H1 (cell line): Measurements from ENCODE around the gene C22orf31. TPM values are rescaled to one million over a fixed set of nuclear protein-coding genes. Genes with fewer than 3 reads are reported as not detected.

Experiments
- CTCF ChIA-PET: fragments of 300-600 bp; sonication (Branson Sonifier 250); formaldehyde crosslinking; loops from one replicate; lab custom pipeline; 2021; ENCODE audit not compliant: partially characterized antibody; lab: Charles Lee
- POLR2A ChIA-PET: fragments of 300-600 bp; sonication (Branson Sonifier 250); formaldehyde crosslinking; loops from one replicate; lab custom pipeline; 2021; ENCODE audit warnings: inconsistent platforms; ENCODE audit not compliant: partially characterized antibody; lab: Charles Lee
- DNase-seq, 2 experiments: peaks; one replicate each; pipeline versions ENCODE4 v3.0.0 to v3.0.0-alpha.2; 2010 to 2022; ENCODE audit warnings: low spot score in 2 of 2, low read depth in 1 of 2, mixed read lengths in 1 of 2
- FAIRE-seq: peaks from 2 replicates; lab custom pipeline; 2011; peaks lifted over from hg19 to GRCh38; lab: Jason Lieb, UNC
- H2AFZ ChIP-seq: 2 replicates; pipeline ENCODE4 v1.8.1; 2012; ENCODE audit warnings: low read length, inconsistent platforms
- H2AK5ac ChIP-seq: 2 replicates; pipeline ENCODE4 v1.6.1; 2013; ENCODE audit warnings: low read depth, low read length
- H2BK120ac ChIP-seq: replicated peaks from 2 replicates; pipeline ENCODE3; 2013; ENCODE audit warnings: low read depth, low read length, inconsistent platforms
- H2BK12ac ChIP-seq: 2 replicates; pipeline ENCODE4 v1.6.1; 2013; ENCODE audit warnings: low read depth, low read length
- H2BK15ac ChIP-seq: 2 replicates; pipeline ENCODE4 v1.6.1; 2013; ENCODE audit warnings: low read length
- H2BK20ac ChIP-seq: 2 replicates; pipeline ENCODE4 v1.6.1; 2013; ENCODE audit warnings: low read length
- H2BK5ac ChIP-seq: 2 replicates; pipeline ENCODE4 v1.6.1; 2013; ENCODE audit warnings: low read depth, low read length
- H3K14ac ChIP-seq: 2 replicates; pipeline ENCODE4 v1.6.1; 2013; ENCODE audit warnings: inconsistent platforms; ENCODE audit not compliant: insufficient read length
- H3K18ac ChIP-seq: 2 replicates; pipeline ENCODE4 v1.6.1; 2013; ENCODE audit warnings: low read length; ENCODE audit errors: extremely low read depth
- H3K23ac ChIP-seq: 2 replicates; pipeline ENCODE4 v1.6.1; 2013; ENCODE audit warnings: inconsistent platforms; ENCODE audit not compliant: insufficient read length
- H3K23me2 ChIP-seq: 2 replicates; pipeline ENCODE4 v1.6.1; 2013; ENCODE audit warnings: low read depth, low read length
- H3K27ac ChIP-seq: 2 replicates; pipeline ENCODE4 v1.6.1; 2011; ENCODE audit warnings: low read depth, low read length, inconsistent platforms
- H3K27me3 ChIP-seq, 4 experiments: replicated peaks in 1 of 4; 1 replicate in 1 of 4; 2 replicates in 3 of 4; pipeline versions ENCODE4 v1.6.1 to v1.8.1; 2011 to 2013; ENCODE audit warnings: low read length in 3 of 4, mild to moderate bottlenecking in 3 of 4, inconsistent platforms in 2 of 4, mixed read lengths in 2 of 4, moderate library complexity in 1 of 4; ENCODE audit not compliant: control insufficient read depth in 3 of 4, insufficient read depth in 3 of 4; ENCODE audit errors: extremely low read depth in 1 of 4
- H3K36me3 ChIP-seq, 4 experiments: 2 replicates each; pipeline versions ENCODE4 v1.6.1 to v1.8.1; 2011 to 2013; ENCODE audit warnings: mild to moderate bottlenecking in 4 of 4, low read length in 3 of 4, moderate library complexity in 2 of 4, control low read depth in 1 of 4, inconsistent platforms in 1 of 4; ENCODE audit not compliant: insufficient read depth in 4 of 4, control insufficient read depth in 2 of 4
- H3K4ac ChIP-seq: replicated peaks from 2 replicates; pipeline ENCODE3; 2013; ENCODE audit warnings: low read length, low read depth, mixed read lengths, inconsistent platforms; ENCODE audit not compliant: insufficient read length
- H3K4me1 ChIP-seq, 4 experiments: replicated peaks in 1 of 4; 1 replicate in 1 of 4; 2 replicates in 3 of 4; pipeline versions ENCODE4 v1.6.1 to v1.8.1; 2011 to 2013; ENCODE audit warnings: low read length in 3 of 4, inconsistent platforms in 2 of 4, mixed read lengths in 1 of 4; ENCODE audit not compliant: insufficient read depth in 4 of 4, control insufficient read depth in 3 of 4
- H3K4me2 ChIP-seq, 2 experiments: 2 replicates each; pipeline versions ENCODE4 v1.6.1 to v1.8.1; 2011 to 2013; ENCODE audit warnings: low read depth in 2 of 2, low read length in 2 of 2, control low read depth in 1 of 2, inconsistent platforms in 1 of 2, mild to moderate bottlenecking in 1 of 2; ENCODE audit not compliant: insufficient read depth in 1 of 2
- H3K4me3 ChIP-seq, 4 experiments: fragments of 200-600, 300-600 bp in 1 of 4; sonication (generic), shearing (Covaris generic), sonication (Bioruptor Twin) in 1 of 4; 2 replicates each; pipeline versions ENCODE4 v1.5.1 to v1.8.1; 2011 to 2016; ENCODE audit warnings: low read length in 4 of 4, low read depth in 3 of 4, control low read depth in 2 of 4, inconsistent platforms in 2 of 4, mild to moderate bottlenecking in 2 of 4, mixed read lengths in 1 of 4, moderate library complexity in 1 of 4; ENCODE audit not compliant: insufficient read depth in 2 of 4; ENCODE audit errors: extremely low read depth in 1 of 4
- H3K56ac ChIP-seq: replicated peaks from 2 replicates; pipeline ENCODE3; 2013; ENCODE audit warnings: low read depth, mild to moderate bottlenecking, mixed read lengths, low read length, inconsistent platforms; ENCODE audit not compliant: insufficient read length
- H3K79me1 ChIP-seq: 2 replicates; pipeline ENCODE4 v1.6.1; 2013; ENCODE audit warnings: low read depth, low read length, control low read depth
- H3K79me2 ChIP-seq, 2 experiments: 2 replicates each; pipeline versions ENCODE4 v1.6.1 to v1.8.1; 2012 to 2013; ENCODE audit warnings: low read length in 2 of 2, mild to moderate bottlenecking in 2 of 2, inconsistent platforms in 1 of 2; ENCODE audit not compliant: insufficient read depth in 2 of 2, control insufficient read depth in 1 of 2
- H3K9ac ChIP-seq, 4 experiments: replicated peaks in 1 of 4; 1 replicate in 1 of 4; 2 replicates in 3 of 4; pipeline versions ENCODE4 v1.6.1 to v1.8.1; 2011 to 2013; ENCODE audit warnings: low read depth in 3 of 4, low read length in 3 of 4, control low read depth in 2 of 4, mild to moderate bottlenecking in 2 of 4, moderate library complexity in 2 of 4, inconsistent platforms in 1 of 4; ENCODE audit errors: extremely low read depth in 1 of 4
- H3K9me3 ChIP-seq, 2 experiments: 2 replicates each; pipeline versions ENCODE4 v1.6.1 to v1.8.1; 2012 to 2013; ENCODE audit warnings: mild to moderate bottlenecking in 2 of 2, moderate library complexity in 2 of 2, control low read depth in 1 of 2, inconsistent platforms in 1 of 2, low read depth in 1 of 2, low read length in 1 of 2, mixed read lengths in 1 of 2; ENCODE audit not compliant: insufficient read depth in 2 of 2
- H4K20me1 ChIP-seq, 2 experiments: replicated peaks in 1 of 2; 2 replicates each; pipeline versions ENCODE3 to v1.8.1; 2011 to 2013; ENCODE audit warnings: inconsistent platforms in 2 of 2, low read length in 2 of 2, mild to moderate bottlenecking in 1 of 2; ENCODE audit not compliant: insufficient read depth in 2 of 2, control insufficient read depth in 1 of 2
- H4K5ac ChIP-seq: 2 replicates; pipeline ENCODE4 v1.6.1; 2013; ENCODE audit warnings: low read length, low read depth, mixed read lengths, inconsistent platforms; ENCODE audit not compliant: insufficient read length
- H4K8ac ChIP-seq: 2 replicates; pipeline ENCODE4 v1.8.0; 2013; ENCODE audit warnings: mild to moderate bottlenecking, moderate library complexity, low read length, inconsistent platforms; ENCODE audit not compliant: insufficient read depth; ENCODE audit errors: extremely low read depth
- H4K91ac ChIP-seq: replicated peaks from 2 replicates; pipeline ENCODE3; 2013; ENCODE audit warnings: low read length, mixed read lengths, inconsistent platforms; ENCODE audit not compliant: insufficient read length
- BCL11A ChIP-seq, 2 experiments: IDR thresholded peaks; one replicate each; pipeline ENCODE4 v1.6.1; 2011; ENCODE audit warnings: low read depth in 2 of 2, low read length in 2 of 2, mild to moderate bottlenecking in 2 of 2
- CBX8 ChIP-seq: fragments of 300-800, 300-1000 bp; sonication (generic); IDR thresholded peaks from 2 replicates; pipeline ENCODE4 v1.7.1; 2016; ENCODE audit warnings: low read depth, low read length, borderline replicate concordance
- EZH2 ChIP-seq: fragments of 200-600 bp; sonication (generic); IDR thresholded peaks from 2 replicates; pipeline ENCODE4 v1.7.1; 2012; ENCODE audit warnings: low read depth, mild to moderate bottlenecking, moderate library complexity, low read length, inconsistent platforms; ENCODE audit not compliant: severe bottlenecking
- GTF2F1 ChIP-seq: IDR thresholded peaks from 2 replicates; pipeline ENCODE4 v1.6.1; 2012; ENCODE audit warnings: low read depth, low read length, improper control_type of control experiment, borderline replicate concordance
- MAFK ChIP-seq: IDR thresholded peaks from 2 replicates; pipeline ENCODE4 v1.6.1; 2012; ENCODE audit warnings: low read depth, mild to moderate bottlenecking, improper control_type of control experiment, low read length
- PHF8 ChIP-seq: fragments of 200-600 bp; sonication (generic); conservative IDR thresholded peaks from 2 replicates; pipeline ENCODE4 v1.7.1; 2012; ENCODE audit warnings: low read depth, mild to moderate bottlenecking, inconsistent platforms, low read length, moderate library complexity
- POLR2A ChIP-seq, 2 experiments: IDR thresholded peaks; 1 replicate in 1 of 2; 2 replicates in 1 of 2; pipeline ENCODE4 v1.6.1; 2011; ENCODE audit warnings: low read depth in 2 of 2, low read length in 2 of 2, mild to moderate bottlenecking in 2 of 2; ENCODE audit errors: control extremely low read depth in 1 of 2
- SIX5 ChIP-seq: IDR thresholded peaks from 2 replicates; pipeline ENCODE4 v1.6.1; 2011; ENCODE audit warnings: mild to moderate bottlenecking, low read depth, low read length
- TAF7 ChIP-seq: optimal IDR thresholded peaks from 2 replicates; pipeline ENCODE3; 2011; ENCODE audit warnings: low read depth, mild to moderate bottlenecking, inconsistent platforms, low read length, moderate library complexity, borderline replicate concordance
- TCF12 ChIP-seq: IDR thresholded peaks from 2 replicates; pipeline ENCODE4 v1.6.1; 2011; ENCODE audit warnings: low read depth, mild to moderate bottlenecking, low read length
- TEAD4 ChIP-seq: IDR thresholded peaks from 2 replicates; pipeline ENCODE4 v1.6.1; 2012; ENCODE audit warnings: low read depth, low read length, inconsistent platforms, mixed read lengths
- ZNF274 ChIP-seq: IDR thresholded peaks from 2 replicates; pipeline ENCODE4 v1.7.0; 2012; ENCODE audit warnings: low read length, borderline replicate concordance; ENCODE audit errors: extremely low read depth
- WGBS, 2 experiments: shearing (Covaris generic) in 1 of 2; methylation state at CpG; one replicate each; pipeline versions ENCODE4 v1.1.6 to v1.1.7; 2013 to 2015; ENCODE audit warnings: low lambda C conversion rate in 2 of 2, mixed read lengths in 2 of 2, inconsistent platforms in 1 of 2, low coverage in 1 of 2, missing lambda C conversion rate in 1 of 2; ENCODE audit not compliant: insufficient replicate concordance in 2 of 2, insufficient coverage in 1 of 2, insufficient read length in 1 of 2; ENCODE audit errors: extremely low coverage in 1 of 2, missing lambda C conversion rate in 1 of 2; 5-methylcytosine and 5-hydroxymethylcytosine counted together
- polyA plus RNA-seq, 7 experiments: library from polyadenylated mRNA; depleted of rRNA in 3 of 7; stranded (reverse) in 5 of 7; unstranded in 2 of 7; fragments of >200 nt in 5 of 7; fragments of 200-250 nt in 2 of 7; gene quantifications; 1 replicate in 5 of 7; 2 replicates in 1 of 7; 4 replicates in 1 of 7; pipeline versions ENCODE4 v1.2.1 to v1.2.3, GENCODE V29; 2011 to 2013; ENCODE audit warnings: missing spikeins in 2 of 7, mixed read lengths in 2 of 7
- total RNA-seq: library from RNA; stranded (reverse); fragmentation: NEBNext Ultra II Directional; extraction: Animal tissue kit (Norgen Biotek cat#: 25700); gene quantifications from 2 replicates; pipeline ENCODE4 v1.2.1, GENCODE V29; 2021
- TF ChIP-seq, protein P1 (sequence below): IDR thresholded peaks from 2 replicates; pipeline ENCODE4 v1.6.1; 2012; ENCODE audit warnings: low read length, inconsistent platforms

The C22orf31 gene
- total and polyA plus RNA-seq, 2 of the 8 experiments (the other 6 are each of a cell fraction or from before 2014, with no cell fraction given) = not detected

DNA sequence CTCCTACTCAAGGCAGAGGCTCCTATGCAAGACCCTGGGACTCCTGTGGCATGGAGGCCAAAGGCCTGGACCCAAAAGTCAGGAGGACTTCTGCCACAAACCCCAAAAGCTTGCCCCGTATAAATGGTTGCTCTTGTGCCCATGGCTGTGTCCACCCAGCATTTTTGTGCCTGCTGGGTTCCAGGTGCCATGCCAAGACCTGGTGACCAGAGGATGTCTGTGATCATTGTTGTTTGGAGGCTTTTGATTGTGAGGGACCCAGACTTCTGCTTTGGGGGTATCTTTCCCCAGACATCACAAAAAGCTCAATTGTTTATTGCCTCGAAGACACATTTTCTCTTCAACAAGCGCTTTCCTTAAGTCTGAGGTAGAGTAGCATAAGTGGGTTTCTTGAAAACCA is 35.1 kb downstream of the C22orf31 start:
- peaks cover 8% of the 10 kb centered on the region; the same call in 1 of the 2 replicates for H3K79me1 ChIP-seq
- H3K18ac ChIP-seq = no peak overlapping the region
- no peak overlapping the region for H4K5ac ChIP-seq
- no peak overlapping the region for H2BK12ac ChIP-seq
- H2BK20ac ChIP-seq = no peak overlapping the region
- H2AFZ ChIP-seq = no peak overlapping the region
- no peak overlapping the region for H3K9ac ChIP-seq
- H3K4me3 ChIP-seq = no peak overlapping the region
- H3K27ac ChIP-seq = no peak overlapping the region
- no peak overlapping the region for H2BK15ac ChIP-seq
- H4K20me1 ChIP-seq = peaks cover 0 to 5% of the 10 kb centered on the region in 2 experiments
- 96% methylated on average over 3 of the region's 3 CpGs; no CpG with 5 or more reads in 1 of the 2 experiments for WGBS, 2 experiments
- H3K56ac ChIP-seq = no peak overlapping the region
- H2BK5ac ChIP-seq = no peak overlapping the region
- 0 out of 8 replicates have a peak, but pooled peaks cover 0 to 2% (median 0%) of the 10 kb centered on the region in 4 experiments for H3K36me3 ChIP-seq
- H3K27me3 ChIP-seq = no peaks in the 10 kb centered on the region
- no peak overlapping the region for H4K91ac ChIP-seq
- H4K8ac ChIP-seq = no peak overlapping the region
- H3K9me3 ChIP-seq = no peaks in the 10 kb centered on the region
- no peak overlapping the region for H3K14ac ChIP-seq
- no peak overlapping the region for H3K4me2 ChIP-seq
- H2AK5ac ChIP-seq = no peak overlapping the region
- peaks cover 3 to 15% (median 11%) of the 10 kb centered on the region in 4 experiments for H3K4me1 ChIP-seq
- no peak overlapping the region for H3K23ac ChIP-seq
- ChIA-PET POLR2A (interaction anchor here (1.1 kb wide), 1 partner anchor 9 kb away, joined by 3 read pairs; no protein-coding TSS in a partner anchor), CTCF (interaction anchor here (1.3 to 7.1 kb wide), 4 partner anchors 13 to 32 kb away, joined by 3 to 37 read pairs (median 3); no protein-coding TSS in a partner anchor)
- no peak overlapping the region for H2BK120ac ChIP-seq
- H3K4ac ChIP-seq = no peak overlapping the region
- H3K79me2 ChIP-seq = peaks cover 0 to 18% of the 10 kb centered on the region in 2 experiments; a peak in 2 of 4 replicates
- H3K23me2 ChIP-seq = peaks cover 5% of the 10 kb centered on the region
- FAIRE-seq = no peak
- DNase-seq = no peak
- TF ChIP-seq, protein P1, sequence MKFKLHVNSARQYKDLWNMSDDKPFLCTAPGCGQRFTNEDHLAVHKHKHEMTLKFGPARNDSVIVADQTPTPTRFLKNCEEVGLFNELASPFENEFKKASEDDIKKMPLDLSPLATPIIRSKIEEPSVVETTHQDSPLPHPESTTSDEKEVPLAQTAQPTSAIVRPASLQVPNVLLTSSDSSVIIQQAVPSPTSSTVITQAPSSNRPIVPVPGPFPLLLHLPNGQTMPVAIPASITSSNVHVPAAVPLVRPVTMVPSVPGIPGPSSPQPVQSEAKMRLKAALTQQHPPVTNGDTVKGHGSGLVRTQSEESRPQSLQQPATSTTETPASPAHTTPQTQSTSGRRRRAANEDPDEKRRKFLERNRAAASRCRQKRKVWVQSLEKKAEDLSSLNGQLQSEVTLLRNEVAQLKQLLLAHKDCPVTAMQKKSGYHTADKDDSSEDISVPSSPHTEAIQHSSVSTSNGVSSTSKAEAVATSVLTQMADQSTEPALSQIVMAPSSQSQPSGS = no peak
- TF ChIP-seq POLR2A (IDR thresholded peaks at IDR 0.05; ENCODE audit: control extremely low read depth in 1 of 2, low read depth in 2 of 2, low read length in 2 of 2) (no peak), TAF7 (no peak), MAFK (no peak), TEAD4 (no peak), GTF2F1 (no peak), ZNF274 (no peak), BCL11A (IDR thresholded peaks at IDR 0.05; ENCODE audit: low read depth in 2 of 2, low read length in 2 of 2) (no peak), EZH2 (no peak), CBX8 (no peak), PHF8 (no peak), SIX5 (no peak), TCF12 (no peak)
